MM.1S (cell line): ENCODE data around the gene POPDC2.

Experiments
- DNase-seq: peaks from one replicate; pipeline ENCODE4 v3.0.0-alpha.2; 2015
- H2AFZ ChIP-seq: fragments of 300-600 bp; sonication (generic); 2 replicates; pipeline ENCODE4 v1.6.0; 2016; ENCODE audit warnings: antibody characterized with exemption, low read length
- H3F3A ChIP-seq: fragments of 300-600 bp; sonication (generic); 2 replicates; pipeline ENCODE4 v1.6.1; 2016; ENCODE audit warnings: mild to moderate bottlenecking, antibody characterized with exemption, low read length, moderate library complexity, mixed read lengths; ENCODE audit not compliant: insufficient read depth
- H3K27ac ChIP-seq: fragments of 300-600 bp; sonication (generic); 2 replicates; pipeline ENCODE4 v1.5.1; 2016; ENCODE audit warnings: mild to moderate bottlenecking, low read length
- H3K27me3 ChIP-seq: fragments of 300-600 bp; sonication (generic); replicated peaks from 2 replicates; pipeline ENCODE4 v1.6.0; 2016; ENCODE audit warnings: low read length; ENCODE audit not compliant: insufficient read depth
- H3K36me3 ChIP-seq: fragments of 300-600 bp; sonication (generic); replicated peaks from 2 replicates; pipeline ENCODE4 v1.6.1; 2016; ENCODE audit warnings: mild to moderate bottlenecking, low read length, mixed read lengths; ENCODE audit not compliant: insufficient read depth
- H3K4me1 ChIP-seq: fragments of 300-600 bp; sonication (generic); 2 replicates; pipeline ENCODE4 v1.6.1; 2016; ENCODE audit warnings: low read length, mixed read lengths
- H3K4me2 ChIP-seq: fragments of 300-600 bp; sonication (generic); 2 replicates; pipeline ENCODE4 v1.6.0; 2016; ENCODE audit warnings: low read depth, low read length
- H3K4me3 ChIP-seq: fragments of 300-600 bp; sonication (generic); 2 replicates; pipeline ENCODE4 v1.5.1; 2016; ENCODE audit warnings: low read length, mixed read lengths
- H3K79me2 ChIP-seq: fragments of 300-600 bp; sonication (generic); 2 replicates; pipeline ENCODE4 v1.6.1; 2016; ENCODE audit warnings: mixed run types, low read length, mixed read lengths
- H3K9ac ChIP-seq: fragments of 300-600 bp; sonication (generic); 2 replicates; pipeline ENCODE4 v1.6.1; 2016; ENCODE audit warnings: low read length, mixed read lengths
- H3K9me2 ChIP-seq: fragments of 300-600 bp; sonication (generic); replicated peaks from 2 replicates; pipeline ENCODE4 v1.6.1; 2016; ENCODE audit warnings: mild to moderate bottlenecking, low read length, mixed read lengths; ENCODE audit not compliant: insufficient read depth
- H3K9me3 ChIP-seq: fragments of 300-600 bp; sonication (generic); replicated peaks from 2 replicates; pipeline ENCODE4 v1.6.1; 2016; ENCODE audit warnings: mild to moderate bottlenecking, low read length, mixed read lengths; ENCODE audit not compliant: insufficient read depth
- H4K20me1 ChIP-seq: fragments of 300-600 bp; sonication (generic); 2 replicates; pipeline ENCODE4 v1.6.1; 2016; ENCODE audit warnings: mild to moderate bottlenecking, low read length, moderate library complexity, mixed read lengths; ENCODE audit not compliant: insufficient read depth
- CTCF ChIP-seq: fragments of 300-600 bp; sonication (generic); IDR thresholded peaks from 2 replicates; pipeline ENCODE4 v1.5.1; 2016; ENCODE audit warnings: antibody characterized with exemption, low read length, mixed read lengths
- EZH2 ChIP-seq: fragments of 300-600 bp; sonication (generic); optimal IDR thresholded peaks from 2 replicates; pipeline ENCODE3; 2017; ENCODE audit warnings: low read depth, mild to moderate bottlenecking, antibody characterized with exemption, low read length, mixed read lengths
- EZH2phosphoT487 ChIP-seq: fragments of 300-600 bp; sonication (generic); IDR thresholded peaks from 2 replicates; pipeline ENCODE4 v1.6.1; 2018; ENCODE audit warnings: antibody characterized with exemption, low read length

POPDC2 gene

GRCh38 chr3:119662604-119663373 lies 2.4 kb upstream of the POPDC2 start:
- no peaks in the 10 kb centered on the region for H3K36me3 ChIP-seq
- TF ChIP-seq EZH2 (no peak), CTCF (no peak), EZH2phosphoT487 (no peak)
- H3K4me2 ChIP-seq = no peak overlapping the region
- no peaks in the 10 kb centered on the region for H3F3A ChIP-seq
- no peak overlapping the region for H3K9ac ChIP-seq
- no peaks in the 10 kb centered on the region for H3K4me1 ChIP-seq
- no peak overlapping the region for H2AFZ ChIP-seq
- no peak overlapping the region for H3K4me3 ChIP-seq
- H4K20me1 ChIP-seq = no peaks in the 10 kb centered on the region
- no peaks in the 10 kb centered on the region for H3K27me3 ChIP-seq
- H3K27ac ChIP-seq = no peak overlapping the region
- no peaks in the 10 kb centered on the region for H3K79me2 ChIP-seq
- DNase-seq = no peak
- H3K9me2 ChIP-seq = no peaks in the 10 kb centered on the region
- no peaks in the 10 kb centered on the region for H3K9me3 ChIP-seq

- Histone ChIP-seq H3K27me3 (no peaks in the 10 kb centered on the region), H4K20me1 (no peaks in the 10 kb centered on the region), H3K9ac (no peak overlapping the region), H3K4me2 (no peak overlapping the region), H3K27ac (no peak overlapping the region), H3K79me2 (no peaks in the 10 kb centered on the region), H3K4me1 (no peaks in the 10 kb centered on the region), H3F3A (no peaks in the 10 kb centered on the region), H3K36me3 (no peaks in the 10 kb centered on the region), H3K9me3 (no peaks in the 10 kb centered on the region), H3K4me3 (no peak overlapping the region), H2AFZ (no peak overlapping the region), H3K9me2 (no peaks in the 10 kb centered on the region)
- no peak for DNase-seq
- TF ChIP-seq EZH2phosphoT487 (no peak), CTCF (no peak)
Observed at GRCh38 chr3:119659606-119660291, 640 bp downstream of the POPDC2 start.

GRCh38 chr3:119658994-119659393 lies 1.4 kb downstream of the POPDC2 start:
- no peaks in the 10 kb centered on the region for H3K9me2 ChIP-seq
- H3K27me3 ChIP-seq = no peaks in the 10 kb centered on the region
- no peak for DNase-seq
- H3K4me3 ChIP-seq = no peak overlapping the region
- no peaks in the 10 kb centered on the region for H3K36me3 ChIP-seq
- H3K4me1 ChIP-seq = no peaks in the 10 kb centered on the region
- H3K79me2 ChIP-seq = no peaks in the 10 kb centered on the region
- H3K27ac ChIP-seq = no peak overlapping the region
- no peak overlapping the region for H3K9ac ChIP-seq
- no peaks in the 10 kb centered on the region for H4K20me1 ChIP-seq
- no peaks in the 10 kb centered on the region for H3K9me3 ChIP-seq
- H3F3A ChIP-seq = no peaks in the 10 kb centered on the region
- TF ChIP-seq EZH2phosphoT487 = no peak
- TF ChIP-seq CTCF = no peak
- no peak for TF ChIP-seq EZH2
- H2AFZ ChIP-seq = no peak overlapping the region
- no peak overlapping the region for H3K4me2 ChIP-seq
